PFSK-1 (cell line): Measurements from ENCODE around the gene FAM81A.

Experiments
- FOXP2 ChIP-seq: optimal IDR thresholded peaks from 2 replicates; pipeline ENCODE3; 2011; ENCODE audit warnings: borderline replicate concordance, control low read depth, inconsistent platforms; ENCODE audit not compliant: insufficient read depth; ENCODE audit errors: extremely low read length, extremely low read depth
- POLR2AphosphoS5 ChIP-seq: IDR thresholded peaks from 2 replicates; pipeline ENCODE4 v1.6.1; 2012; ENCODE audit warnings: low read depth, mild to moderate bottlenecking, control low read depth, low read length, moderate library complexity
- SIN3A ChIP-seq: IDR thresholded peaks from 2 replicates; pipeline ENCODE4 v1.6.1; 2012; ENCODE audit warnings: mild to moderate bottlenecking, low read length, moderate library complexity, borderline replicate concordance; ENCODE audit not compliant: insufficient read depth
- TAF1 ChIP-seq: IDR thresholded peaks from 2 replicates; pipeline ENCODE4 v1.6.1; 2012; ENCODE audit warnings: low read length, control low read depth, borderline replicate concordance; ENCODE audit not compliant: insufficient read depth
- TF ChIP-seq, protein P1 (sequence below), 2 experiments: IDR thresholded peaks; 2 replicates each; pipeline versions ENCODE4 v1.6.1 to v1.8.0; 2011 to 2012; ENCODE audit warnings: low read depth in 2 of 2, low read length in 2 of 2, control low read depth in 1 of 2, inconsistent platforms in 1 of 2, mild to moderate bottlenecking in 1 of 2, moderate library complexity in 1 of 2; ENCODE audit not compliant: insufficient read depth in 1 of 2

FAM81A gene

GRCh38 chr15:59557581-59557980, 119.6 kb downstream of the FAM81A start:
- TF ChIP-seq TAF1 (no peak), FOXP2 (no peak), POLR2AphosphoS5 (no peak)
- TF ChIP-seq, protein P1, sequence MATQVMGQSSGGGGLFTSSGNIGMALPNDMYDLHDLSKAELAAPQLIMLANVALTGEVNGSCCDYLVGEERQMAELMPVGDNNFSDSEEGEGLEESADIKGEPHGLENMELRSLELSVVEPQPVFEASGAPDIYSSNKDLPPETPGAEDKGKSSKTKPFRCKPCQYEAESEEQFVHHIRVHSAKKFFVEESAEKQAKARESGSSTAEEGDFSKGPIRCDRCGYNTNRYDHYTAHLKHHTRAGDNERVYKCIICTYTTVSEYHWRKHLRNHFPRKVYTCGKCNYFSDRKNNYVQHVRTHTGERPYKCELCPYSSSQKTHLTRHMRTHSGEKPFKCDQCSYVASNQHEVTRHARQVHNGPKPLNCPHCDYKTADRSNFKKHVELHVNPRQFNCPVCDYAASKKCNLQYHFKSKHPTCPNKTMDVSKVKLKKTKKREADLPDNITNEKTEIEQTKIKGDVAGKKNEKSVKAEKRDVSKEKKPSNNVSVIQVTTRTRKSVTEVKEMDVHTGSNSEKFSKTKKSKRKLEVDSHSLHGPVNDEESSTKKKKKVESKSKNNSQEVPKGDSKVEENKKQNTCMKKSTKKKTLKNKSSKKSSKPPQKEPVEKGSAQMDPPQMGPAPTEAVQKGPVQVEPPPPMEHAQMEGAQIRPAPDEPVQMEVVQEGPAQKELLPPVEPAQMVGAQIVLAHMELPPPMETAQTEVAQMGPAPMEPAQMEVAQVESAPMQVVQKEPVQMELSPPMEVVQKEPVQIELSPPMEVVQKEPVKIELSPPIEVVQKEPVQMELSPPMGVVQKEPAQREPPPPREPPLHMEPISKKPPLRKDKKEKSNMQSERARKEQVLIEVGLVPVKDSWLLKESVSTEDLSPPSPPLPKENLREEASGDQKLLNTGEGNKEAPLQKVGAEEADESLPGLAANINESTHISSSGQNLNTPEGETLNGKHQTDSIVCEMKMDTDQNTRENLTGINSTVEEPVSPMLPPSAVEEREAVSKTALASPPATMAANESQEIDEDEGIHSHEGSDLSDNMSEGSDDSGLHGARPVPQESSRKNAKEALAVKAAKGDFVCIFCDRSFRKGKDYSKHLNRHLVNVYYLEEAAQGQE (IDR thresholded peaks at IDR 0.05; ENCODE audit: insufficient read depth in 1 of 2, low read depth in 2 of 2, low read length in 2 of 2) = no peak

DNA sequence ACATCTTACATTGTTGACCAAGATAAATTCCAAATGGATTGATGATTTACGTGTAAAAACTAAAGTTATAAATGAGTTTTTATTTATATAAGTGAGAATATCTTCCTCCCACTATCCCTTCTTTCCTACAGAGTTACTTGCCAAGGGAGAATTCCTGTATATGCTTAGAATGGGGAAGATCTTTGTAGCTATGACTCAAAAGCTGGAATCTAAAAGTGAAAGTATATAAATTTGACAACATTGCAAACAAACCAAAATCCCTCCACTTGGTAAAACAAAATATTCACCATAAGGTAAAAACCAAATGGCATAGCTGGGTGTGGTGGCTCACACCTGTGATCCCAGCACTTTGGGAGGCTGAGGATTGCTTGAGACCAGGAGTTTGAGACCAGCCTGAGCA, 120.9 kb downstream of the FAM81A start:
- no peak for TF ChIP-seq TAF1
- no peak for TF ChIP-seq FOXP2
- no peak for TF ChIP-seq POLR2AphosphoS5
- TF ChIP-seq, protein P1 (IDR thresholded peaks at IDR 0.05; ENCODE audit: insufficient read depth in 1 of 2, low read depth in 2 of 2, low read length in 2 of 2) = no peak
- TF ChIP-seq SIN3A = no peak

- TF ChIP-seq SIN3A = no peak
- no peak for TF ChIP-seq POLR2AphosphoS5
- no peak for TF ChIP-seq FOXP2
- TF ChIP-seq, protein P1 (IDR thresholded peaks at IDR 0.05; ENCODE audit: insufficient read depth in 1 of 2, low read depth in 2 of 2, low read length in 2 of 2) = no peak
- no peak for TF ChIP-seq TAF1
Measured at GRCh38 chr15:59561547-59561946, 123.6 kb downstream of the FAM81A start.

DNA sequence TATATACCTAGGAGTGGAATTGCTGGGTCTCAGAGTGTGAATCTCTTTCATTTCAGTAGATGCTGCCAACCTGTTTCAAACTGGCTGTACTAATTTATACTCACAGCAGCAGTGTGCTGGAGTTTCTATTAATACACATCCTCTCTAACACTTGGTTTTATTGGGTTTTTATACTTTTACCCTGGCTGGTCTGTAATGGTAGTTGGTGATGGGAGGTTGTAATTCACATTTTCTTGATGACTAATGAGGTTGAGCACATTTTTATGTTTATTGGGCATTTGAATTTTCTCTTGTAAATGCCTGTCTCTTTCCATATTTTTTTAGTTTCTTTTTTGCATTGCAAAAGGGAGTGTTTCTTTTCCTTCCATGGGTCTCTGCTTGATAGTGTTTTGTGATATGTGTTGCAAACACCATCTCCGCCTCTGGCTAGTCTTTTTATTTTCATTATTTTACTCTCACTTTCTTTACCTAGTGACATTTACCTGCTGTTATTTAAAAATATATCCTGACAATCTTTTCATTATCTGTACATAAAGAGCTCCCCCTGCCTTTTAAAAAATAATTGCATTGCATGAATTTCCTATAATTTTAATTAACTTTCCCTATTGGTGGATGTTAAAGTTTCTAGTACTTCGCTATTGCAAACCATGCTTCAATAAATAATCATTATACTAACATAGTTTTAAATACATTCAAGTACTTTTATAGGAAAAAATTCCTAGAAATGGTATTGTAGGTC, 124.6 kb downstream of the FAM81A start:
- TF ChIP-seq TAF1 = no peak
- no peak for TF ChIP-seq FOXP2
- TF ChIP-seq SIN3A = no peak
- no peak for TF ChIP-seq POLR2AphosphoS5
- TF ChIP-seq, protein P1 (IDR thresholded peaks at IDR 0.05; ENCODE audit: insufficient read depth in 1 of 2, low read depth in 2 of 2, low read length in 2 of 2) = no peak

DNA sequence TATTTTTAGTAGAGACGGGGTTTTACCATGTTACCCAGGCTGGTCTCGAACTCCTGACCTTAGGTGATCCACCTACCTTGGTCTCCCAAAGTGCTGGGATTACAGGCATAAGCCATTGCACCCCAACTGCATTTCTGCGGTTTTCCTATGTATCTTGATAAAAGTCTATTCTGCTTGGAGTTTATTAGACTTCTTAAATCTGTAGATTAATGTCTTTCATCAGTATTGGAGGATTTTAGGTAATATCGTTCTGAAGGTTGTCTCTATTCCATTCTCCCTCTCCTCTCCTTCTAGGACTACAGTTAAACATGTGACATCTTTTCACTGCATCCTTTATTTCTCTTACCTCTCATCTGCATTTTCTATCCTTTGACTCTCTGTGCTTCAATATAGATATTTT, 127.3 kb downstream of the FAM81A start:
- TF ChIP-seq, protein P1 (IDR thresholded peaks at IDR 0.05; ENCODE audit: insufficient read depth in 1 of 2, low read depth in 2 of 2, low read length in 2 of 2) = no peak
- TF ChIP-seq POLR2AphosphoS5 (no peak), TAF1 (no peak)
